Transverse colon (tissue), 4 donors: ENCODE results near the gene HOXD10.

Experiments
- EP300 ChIP-seq: sonication (generic); formaldehyde crosslinking; IDR thresholded peaks from one replicate; pipeline ENCODE4 v1.6.1; 2017; ENCODE audit warnings: antibody characterized with exemption, low read depth
- POLR2A ChIP-seq: fragments of 450-650 bp; IDR thresholded peaks from one replicate; pipeline ENCODE4 v1.6.1; 2016; ENCODE audit warnings: antibody characterized with exemption, mild to moderate bottlenecking, moderate library complexity
- POLR2AphosphoS5 ChIP-seq, 3 donors: sonication (generic); formaldehyde crosslinking; IDR thresholded peaks; one replicate each; pipeline ENCODE4 v1.6.1; 2016; ENCODE audit warnings: antibody characterized with exemption in 3 of 3
- TF ChIP-seq, protein P1 (sequence below), 5 experiments: fragments of 200-600 bp in 3 of 5; fragments of 450-650 bp in 2 of 5; sonication (generic) in 3 of 5; IDR thresholded peaks; 1 replicate in 2 of 5; 2 replicates in 3 of 5; pipeline ENCODE4 v1.5.1; 2016 to 2017; ENCODE audit warnings: antibody characterized with exemption in 5 of 5, inconsistent platforms in 3 of 5, mild to moderate bottlenecking in 2 of 5, moderate library complexity in 1 of 5

DNA sequence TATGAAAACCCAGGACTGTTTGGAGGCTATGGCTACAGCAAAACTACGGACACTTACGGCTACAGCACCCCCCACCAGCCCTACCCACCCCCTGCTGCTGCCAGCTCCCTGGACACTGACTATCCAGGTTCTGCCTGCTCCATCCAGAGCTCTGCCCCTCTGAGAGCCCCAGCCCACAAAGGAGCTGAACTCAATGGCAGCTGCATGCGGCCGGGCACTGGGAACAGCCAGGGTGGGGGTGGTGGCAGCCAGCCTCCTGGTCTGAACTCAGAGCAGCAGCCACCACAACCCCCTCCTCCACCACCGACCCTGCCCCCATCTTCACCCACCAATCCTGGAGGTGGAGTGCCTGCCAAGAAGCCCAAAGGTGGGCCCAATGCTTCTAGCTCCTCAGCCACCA is 52.6 kb downstream of the HOXD10 start:
- TF ChIP-seq, protein P1, sequence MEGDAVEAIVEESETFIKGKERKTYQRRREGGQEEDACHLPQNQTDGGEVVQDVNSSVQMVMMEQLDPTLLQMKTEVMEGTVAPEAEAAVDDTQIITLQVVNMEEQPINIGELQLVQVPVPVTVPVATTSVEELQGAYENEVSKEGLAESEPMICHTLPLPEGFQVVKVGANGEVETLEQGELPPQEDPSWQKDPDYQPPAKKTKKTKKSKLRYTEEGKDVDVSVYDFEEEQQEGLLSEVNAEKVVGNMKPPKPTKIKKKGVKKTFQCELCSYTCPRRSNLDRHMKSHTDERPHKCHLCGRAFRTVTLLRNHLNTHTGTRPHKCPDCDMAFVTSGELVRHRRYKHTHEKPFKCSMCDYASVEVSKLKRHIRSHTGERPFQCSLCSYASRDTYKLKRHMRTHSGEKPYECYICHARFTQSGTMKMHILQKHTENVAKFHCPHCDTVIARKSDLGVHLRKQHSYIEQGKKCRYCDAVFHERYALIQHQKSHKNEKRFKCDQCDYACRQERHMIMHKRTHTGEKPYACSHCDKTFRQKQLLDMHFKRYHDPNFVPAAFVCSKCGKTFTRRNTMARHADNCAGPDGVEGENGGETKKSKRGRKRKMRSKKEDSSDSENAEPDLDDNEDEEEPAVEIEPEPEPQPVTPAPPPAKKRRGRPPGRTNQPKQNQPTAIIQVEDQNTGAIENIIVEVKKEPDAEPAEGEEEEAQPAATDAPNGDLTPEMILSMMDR (IDR thresholded peaks at IDR 0.05), result no peak
- no peak for TF ChIP-seq POLR2AphosphoS5 (IDR thresholded peaks at IDR 0.05)
- no peak for TF ChIP-seq POLR2A
- TF ChIP-seq EP300, result no peak
